Measurements from ENCODE around the gene SLC6A7.

The SLC6A7 gene

GRCh38 chr5:150196514-150196913 lies 6.7 kb downstream of the SLC6A7 start:
- DNase-seq, result no peak

DNA sequence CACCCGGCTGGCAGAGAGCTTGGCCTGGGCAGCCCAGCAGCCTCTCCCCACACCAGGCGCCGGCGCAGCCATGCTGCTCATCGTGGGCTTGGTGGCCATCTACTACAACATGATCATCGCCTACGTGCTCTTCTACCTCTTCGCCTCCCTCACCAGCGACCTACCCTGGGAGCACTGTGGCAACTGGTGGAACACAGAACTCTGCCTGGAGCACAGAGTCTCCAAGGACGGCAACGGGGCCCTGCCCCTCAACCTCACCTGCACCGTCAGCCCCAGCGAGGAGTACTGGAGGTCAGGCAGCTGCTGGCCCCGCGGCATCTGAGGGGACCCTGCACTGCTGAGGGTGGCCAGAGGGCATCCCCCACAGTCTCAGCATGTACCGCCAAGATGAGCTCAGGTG lies 7.1 kb downstream of the SLC6A7 start:
- DNase-seq, result no peak

DNA sequence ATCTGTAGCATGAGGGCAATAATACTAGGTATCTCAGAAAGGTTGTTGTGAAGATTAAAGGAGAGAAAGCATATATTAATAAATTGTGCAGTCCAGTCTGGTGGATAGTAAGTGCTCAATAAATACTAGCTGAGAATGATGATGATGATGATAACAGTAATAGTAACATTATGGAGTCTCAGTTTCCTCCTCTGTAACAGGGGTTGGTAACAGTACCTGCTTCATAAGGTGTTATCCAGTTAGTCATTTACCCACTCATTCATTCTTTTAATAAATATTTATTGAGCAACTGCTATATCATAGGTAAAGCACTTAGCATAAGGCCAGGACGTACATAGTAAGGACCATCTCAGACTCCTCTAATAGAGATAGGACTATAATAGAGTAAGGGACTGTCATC lies 7.6 kb downstream of the SLC6A7 start:
- DNase-seq, result no peak

DNA sequence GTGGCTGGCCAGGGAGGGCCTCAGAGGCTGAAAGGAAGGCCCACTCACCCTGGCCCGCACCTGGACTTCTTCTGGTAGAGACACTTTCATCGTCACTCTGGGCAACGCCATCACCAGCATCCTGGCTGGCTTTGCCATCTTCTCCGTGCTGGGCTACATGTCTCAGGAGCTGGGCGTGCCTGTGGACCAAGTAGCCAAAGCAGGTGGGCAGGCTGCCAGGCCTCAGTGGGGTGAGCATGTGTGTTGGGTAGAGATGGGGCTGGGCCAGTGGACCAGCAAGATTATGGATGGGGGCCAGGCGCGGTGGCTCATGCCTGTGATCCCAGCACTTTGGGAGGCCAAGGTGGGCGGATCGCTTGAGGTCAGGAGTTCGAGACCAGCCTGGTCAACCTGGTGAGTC lies 12.6 kb downstream of the SLC6A7 start:
- no peak for DNase-seq

DNA sequence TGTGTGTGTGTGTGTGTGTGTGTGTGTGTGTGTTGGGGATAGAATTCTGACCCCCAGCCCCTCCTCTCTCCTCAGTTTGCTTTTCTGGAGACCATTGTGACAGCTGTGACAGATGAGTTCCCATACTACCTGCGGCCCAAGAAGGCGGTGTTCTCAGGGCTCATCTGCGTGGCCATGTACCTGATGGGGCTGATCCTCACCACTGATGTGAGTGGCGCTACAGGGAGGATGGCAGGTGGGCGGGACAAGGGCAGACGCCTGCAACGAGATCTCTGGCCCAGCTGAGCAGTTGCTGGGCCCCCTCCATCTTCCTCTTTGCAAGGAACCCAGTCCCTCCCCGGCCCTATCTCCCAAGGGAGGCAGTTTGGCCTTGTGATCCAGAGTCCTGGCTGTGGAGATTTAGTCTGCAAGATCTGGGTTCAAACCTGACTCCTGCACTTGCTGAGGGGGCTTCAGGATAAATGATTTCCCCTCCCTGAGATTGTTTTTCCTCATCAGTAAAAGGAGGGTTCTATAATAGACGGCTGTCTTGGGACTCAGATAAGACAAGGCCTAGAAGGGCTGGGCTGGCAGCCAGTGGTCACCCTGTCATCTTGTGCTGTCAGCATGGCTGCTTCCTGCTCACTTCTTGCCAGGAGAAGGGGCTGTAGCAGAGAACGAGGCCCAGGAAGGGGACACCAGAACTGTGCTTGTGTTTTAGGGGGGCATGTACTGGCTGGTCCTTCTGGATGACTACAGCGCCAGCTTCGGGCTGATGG lies 14.1 kb downstream of the SLC6A7 start:
- no peak for DNase-seq

- DNase-seq, result no peak
Measured at GRCh38 chr5:150204590-150204960, 14.7 kb downstream of the SLC6A7 start.

GRCh38 chr5:150206098-150206778 lies 16.4 kb downstream of the SLC6A7 start:
- DNase-seq, result no peak

GRCh38 chr5:150206779-150207115 lies 16.9 kb downstream of the SLC6A7 start:
- DNase-seq, result no peak

DNA sequence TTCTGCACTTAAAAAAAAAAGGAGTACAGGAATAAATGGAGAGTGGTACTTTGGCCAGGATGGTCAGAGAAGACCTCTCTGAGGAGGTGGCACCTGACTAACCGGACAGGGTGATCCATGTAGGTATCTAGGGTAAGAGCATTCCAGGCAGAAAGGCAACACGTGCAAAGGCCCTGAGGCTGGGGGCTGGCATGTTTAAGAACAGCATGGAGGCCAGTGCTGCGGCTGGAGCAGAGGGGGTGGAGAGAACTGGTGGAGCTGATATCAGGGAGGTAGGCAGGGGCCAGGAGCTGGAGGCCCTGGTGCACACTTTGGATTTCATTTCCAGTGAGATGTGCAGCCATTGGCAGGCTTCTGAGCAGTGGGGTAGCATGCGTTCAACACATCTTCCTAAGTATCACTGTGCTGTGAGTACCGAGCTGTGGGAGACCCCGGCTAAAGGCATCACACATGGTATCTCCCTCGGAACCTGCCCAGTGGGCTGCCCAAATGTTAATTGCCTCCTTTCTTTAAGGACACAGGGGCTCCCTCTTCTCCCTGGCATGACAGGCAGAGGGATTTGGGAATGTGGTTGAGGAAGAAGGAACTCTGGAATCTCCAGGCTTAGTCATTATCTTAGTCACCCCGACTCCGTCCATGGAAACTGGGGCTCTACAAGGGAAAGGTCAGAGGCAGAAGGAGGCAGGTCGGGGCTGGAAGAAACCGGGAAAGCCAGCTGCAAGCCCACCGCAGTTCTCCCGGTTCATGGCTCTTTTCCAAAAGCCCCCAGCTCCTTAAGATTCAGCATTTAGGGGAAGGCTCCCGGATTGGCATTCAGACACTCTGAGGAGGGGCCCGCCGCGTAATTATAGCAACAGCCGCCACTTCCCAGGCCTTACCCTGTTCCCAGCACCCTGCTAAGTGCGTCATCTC lies 18.6 kb downstream of the SLC6A7 start:
- no peak for DNase-seq

GRCh38 chr5:150209099-150209635 lies 19.3 kb downstream of the SLC6A7 start:
- DNase-seq, result no peak

GRCh38 chr5:150210644-150211043 lies 20.8 kb downstream of the SLC6A7 start:
- no peak for DNase-seq

DNA sequence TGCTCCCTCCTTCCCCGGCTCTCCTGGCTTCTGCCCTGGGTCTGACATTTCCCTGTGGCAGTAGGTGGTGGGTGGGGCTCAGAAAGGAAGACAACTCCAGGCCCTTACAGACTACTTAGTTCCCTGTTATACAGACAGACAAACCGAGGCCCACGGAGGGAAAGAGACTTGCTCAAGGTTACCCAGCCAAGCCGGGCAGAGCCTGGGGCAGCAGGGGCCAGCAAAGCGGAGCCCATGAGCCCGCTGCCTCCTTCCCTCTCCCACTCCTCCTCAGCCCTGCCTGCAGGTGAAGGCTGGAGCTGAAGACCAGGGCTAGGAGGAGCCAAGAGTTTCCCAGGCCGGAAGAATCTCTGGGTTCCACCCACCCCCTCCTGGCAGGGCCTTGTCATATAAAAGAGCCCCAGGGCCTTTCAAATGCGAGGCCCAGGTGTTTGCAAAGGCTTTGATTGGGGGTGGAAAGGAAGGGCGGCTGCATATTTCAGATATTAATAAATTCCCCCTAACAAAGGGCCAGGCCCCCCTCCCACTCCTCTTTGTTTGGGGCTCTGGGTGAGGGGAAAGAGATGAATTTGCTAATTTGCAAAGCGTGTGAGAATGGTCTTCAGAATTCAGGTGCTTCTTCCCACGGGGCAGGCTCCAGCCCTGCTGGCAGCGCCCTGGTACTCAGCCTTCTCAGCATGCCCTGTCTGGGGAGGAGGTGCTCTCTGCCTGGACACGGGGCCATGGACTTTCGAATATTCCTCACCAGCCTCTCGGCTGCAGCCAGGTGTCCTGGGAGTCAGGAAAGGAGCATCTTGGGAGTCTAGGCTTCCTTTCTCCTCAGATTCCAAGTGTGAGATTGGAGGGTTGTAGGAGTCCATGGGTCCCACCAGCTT lies 21.5 kb downstream of the SLC6A7 start:
- no peak for DNase-seq

- DNase-seq, result no peak
Measured at GRCh38 chr5:150213530-150213929, 23.7 kb downstream of the SLC6A7 start.

GRCh38 chr5:150214289-150214688 lies 24.4 kb downstream of the SLC6A7 start:
- DNase-seq, result no peak

- no peak for DNase-seq
Measured at GRCh38 chr5:150215979-150216944, 26.4 kb downstream of the SLC6A7 start.

GRCh38 chr5:150217038-150217437 lies 27.2 kb downstream of the SLC6A7 start:
- DNase-seq, result no peak

DNA sequence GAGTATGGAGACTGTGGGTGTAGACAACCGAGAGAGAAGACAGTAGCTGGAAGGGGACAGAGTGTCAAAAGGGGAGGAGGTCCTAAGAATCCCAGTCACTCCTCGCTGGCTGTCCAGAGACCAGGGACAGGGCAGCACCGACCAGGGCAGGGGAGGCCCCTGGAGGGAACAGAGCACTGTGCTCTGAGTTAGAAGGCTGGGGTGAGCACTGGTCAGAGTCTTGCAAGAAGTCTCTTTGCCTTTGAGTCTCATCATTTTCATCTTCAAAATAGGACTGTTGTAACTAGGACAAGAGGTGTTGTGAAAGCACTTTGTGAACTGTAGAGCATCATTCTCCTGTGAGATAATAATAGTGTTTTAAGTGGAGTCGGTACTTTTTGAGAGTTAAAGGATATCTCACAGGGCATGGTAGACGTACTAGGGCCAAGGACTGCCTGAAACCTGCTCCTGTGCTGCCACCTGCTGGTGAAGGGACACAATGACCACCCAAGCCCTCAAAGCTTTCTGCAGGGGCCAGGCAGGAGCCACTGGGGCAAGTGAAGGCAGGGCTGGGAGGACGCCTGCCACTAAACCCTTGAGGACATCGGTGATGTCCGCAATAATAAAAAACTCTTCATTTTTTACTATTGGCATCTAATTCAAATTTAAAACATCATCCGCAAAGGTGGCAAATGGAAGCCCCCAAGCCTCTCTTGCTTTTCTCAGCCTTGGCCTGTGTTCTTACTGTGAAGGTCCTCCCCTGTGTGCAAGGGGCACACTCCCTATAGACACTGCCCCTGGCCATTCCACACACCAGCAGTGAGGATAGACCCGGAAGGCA lies 28.2 kb downstream of the SLC6A7 start:
- peak; percentile 89 for DNase-seq

DNA sequence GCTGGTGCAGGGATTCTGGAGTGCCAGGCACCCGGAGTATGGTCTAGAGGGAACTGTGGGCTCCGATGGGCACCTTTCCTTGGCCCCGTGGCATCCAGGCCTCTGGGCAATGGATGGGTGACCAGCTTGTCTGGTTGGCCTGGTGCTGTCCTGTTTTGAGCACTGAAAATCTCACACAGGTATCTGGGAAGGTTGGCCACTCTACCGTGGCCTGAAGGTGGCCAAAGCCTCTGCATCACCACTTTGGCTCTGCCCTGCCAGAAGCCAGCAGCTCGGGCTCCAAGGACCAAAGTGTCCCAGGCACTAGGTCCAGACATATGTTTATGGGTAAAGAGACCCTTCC lies 28.8 kb downstream of the SLC6A7 start:
- DNase-seq, result no peak

DNA sequence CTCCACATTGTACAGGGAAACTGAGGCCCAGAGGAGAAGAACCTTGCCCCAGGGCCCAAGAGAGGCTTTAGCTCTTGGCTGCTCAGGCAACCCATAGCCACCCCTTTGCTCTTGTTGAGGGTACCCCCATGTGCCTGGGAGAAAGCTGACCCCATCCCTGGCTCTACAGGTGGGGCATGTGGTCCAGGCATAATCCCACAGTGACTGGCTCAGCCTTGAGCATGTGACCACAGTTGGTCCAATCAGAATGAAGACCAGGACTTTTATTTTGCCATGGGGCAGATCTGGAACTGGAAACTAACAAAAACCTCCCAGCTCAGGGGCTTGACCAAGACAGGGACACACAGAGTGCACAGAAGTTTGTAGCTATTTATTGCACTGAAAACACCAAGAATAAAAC lies 29.3 kb downstream of the SLC6A7 start:
- no peak for DNase-seq

- no peak for DNase-seq
Measured at GRCh38 chr5:150219861-150220260, 30.0 kb downstream of the SLC6A7 start.

All from retina (tissue), 1 donor.